Stimulated activated CD4-positive, alpha-beta T cell treated with anti-CD3 and anti-CD28 coated beads, Interleukin-1b, Interleukin-23, amount 100 ng/mL, for 24 hours (primary cell): Measurements from ENCODE around the gene TBC1D22A.

Experiments used
- DNase-seq, 4 experiments: peaks; one replicate each; pipeline ENCODE4 v3.0.0-alpha.2; 2020; ENCODE audit warnings: low read depth in 4 of 4, low spot score in 1 of 4

Gene TBC1D22A

DNA sequence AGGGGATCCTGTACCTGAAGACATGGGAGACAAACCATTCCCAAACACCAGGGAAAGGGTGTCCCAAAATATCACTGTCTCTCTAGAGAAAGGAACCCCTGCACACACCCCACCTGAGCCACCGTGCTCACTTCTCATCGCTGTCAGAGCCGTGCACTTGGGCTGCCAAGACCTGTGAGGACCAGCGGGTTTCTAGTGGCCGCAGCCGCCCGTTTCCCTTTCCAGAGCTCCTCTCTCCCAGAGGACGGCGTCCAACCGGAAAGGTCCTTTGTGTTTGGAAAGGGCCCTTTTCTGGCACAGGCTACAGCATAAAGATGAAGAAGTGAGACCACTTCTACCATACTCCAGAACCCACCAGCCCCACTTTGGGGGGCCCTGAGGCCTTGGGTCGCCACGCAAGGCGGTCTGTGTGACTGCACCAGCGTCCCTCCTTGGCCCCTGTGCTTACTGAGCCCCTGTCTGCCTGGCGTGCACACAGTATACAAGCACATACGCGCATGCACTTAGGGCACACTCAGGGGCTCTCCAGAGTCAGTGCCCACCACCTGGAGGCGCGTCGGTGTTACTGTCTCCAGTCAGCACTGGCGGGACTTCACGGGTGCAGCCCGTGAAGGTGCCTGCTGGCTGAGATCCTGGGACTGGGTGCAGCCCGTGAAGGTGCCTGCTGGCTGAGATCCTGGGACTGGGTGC, 381.8 kb downstream of the TBC1D22A start:
- DNase-seq = no peak

GRCh38 chr22:47144791-47145425, 382.5 kb downstream of the TBC1D22A start:
- no peak for DNase-seq

- DNase-seq = no peak
Observed at GRCh38 chr22:47145883-47146282, 383.4 kb downstream of the TBC1D22A start.

GRCh38 chr22:47146391-47146790, 383.9 kb downstream of the TBC1D22A start:
- DNase-seq = no peak

GRCh38 chr22:47146941-47147340, 384.5 kb downstream of the TBC1D22A start:
- no peak for DNase-seq

DNA sequence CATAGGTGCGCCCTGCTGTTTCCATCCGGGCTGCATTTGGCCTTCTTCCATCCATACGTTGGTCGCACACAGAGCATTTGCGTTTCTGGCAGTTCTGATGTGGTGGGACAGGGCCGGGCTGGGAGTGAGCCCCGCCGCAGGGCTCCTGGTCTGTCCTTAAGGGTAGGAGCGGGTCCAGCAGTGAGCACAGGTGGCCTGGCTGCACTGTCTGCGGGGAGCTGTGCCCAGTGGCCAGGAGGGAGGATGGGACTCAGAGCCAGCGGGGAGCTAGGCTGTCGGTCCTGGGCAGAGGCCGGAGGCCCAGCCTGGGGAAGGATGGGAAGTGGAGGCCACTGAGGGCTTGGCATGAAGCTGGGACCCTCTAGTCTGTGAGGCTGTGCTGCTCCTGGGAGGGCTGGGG, 385.1 kb downstream of the TBC1D22A start:
- no peak for DNase-seq

GRCh38 chr22:47148510-47148909, 386.1 kb downstream of the TBC1D22A start:
- DNase-seq = no peak

DNA sequence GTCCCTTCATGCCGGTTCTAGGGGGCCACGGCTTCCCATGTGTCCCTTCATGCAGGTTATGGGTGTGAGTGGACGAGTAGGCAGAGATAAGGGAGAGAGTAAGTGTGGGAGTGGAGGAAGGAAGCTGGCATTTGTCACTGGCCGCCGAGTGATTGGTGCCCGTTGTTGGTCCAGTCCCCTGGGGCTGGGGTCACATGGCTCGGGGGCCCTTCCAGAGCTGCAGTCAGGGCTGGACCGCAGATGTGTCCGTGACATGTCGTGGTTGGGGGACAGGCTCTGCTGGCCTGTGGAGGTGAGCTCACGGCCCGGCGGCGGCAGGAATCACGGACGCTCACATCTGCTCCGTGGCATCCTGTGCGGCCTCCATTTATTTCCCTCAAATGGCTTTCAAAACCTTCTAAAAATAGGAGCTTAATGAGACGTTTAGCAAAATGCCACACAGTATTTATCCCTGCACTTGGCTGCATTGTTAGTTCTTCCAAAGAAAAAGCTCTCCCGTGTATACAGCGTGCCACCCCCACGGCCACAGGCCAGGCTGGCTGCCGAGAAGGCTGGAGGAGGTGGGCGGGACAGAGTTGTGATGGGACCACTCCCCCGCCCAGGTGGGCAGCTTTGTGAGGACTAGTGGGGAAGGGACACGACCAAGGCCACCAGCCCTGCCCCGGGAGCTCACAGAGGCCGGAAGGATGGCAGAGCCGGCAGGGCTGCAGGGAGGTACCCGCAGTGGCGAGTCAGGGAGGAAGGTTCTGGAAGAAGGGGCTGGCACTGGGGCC, 386.7 kb downstream of the TBC1D22A start:
- no peak for DNase-seq

GRCh38 chr22:47149976-47150375, 387.5 kb downstream of the TBC1D22A start:
- DNase-seq = no peak

DNA sequence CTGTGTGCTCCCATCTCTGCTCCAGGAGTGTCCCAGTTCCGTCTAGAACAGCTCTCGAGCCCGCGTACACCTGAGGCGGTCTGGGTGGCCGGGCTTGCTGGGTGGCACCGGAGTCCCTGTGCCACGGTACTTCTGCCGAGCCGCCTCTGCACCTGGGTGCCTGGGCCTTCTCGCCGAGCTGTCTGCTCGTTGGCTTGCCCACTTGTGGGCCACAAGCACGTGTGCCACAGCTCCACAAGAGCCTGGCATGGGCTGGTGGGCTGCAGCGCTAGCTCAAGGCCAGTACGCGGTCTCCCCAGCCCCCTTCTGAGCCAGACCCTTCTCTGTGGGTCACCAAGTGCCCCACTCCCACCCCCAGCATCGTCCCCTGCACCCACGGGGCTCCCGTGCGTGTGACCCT, 388.0 kb downstream of the TBC1D22A start:
- DNase-seq = no peak

GRCh38 chr22:47151064-47151463, 388.6 kb downstream of the TBC1D22A start:
- DNase-seq = no peak

GRCh38 chr22:47151490-47151889, 389.0 kb downstream of the TBC1D22A start:
- DNase-seq = no peak

- no peak for DNase-seq
Observed at GRCh38 chr22:47152236-47152635, 389.8 kb downstream of the TBC1D22A start.

DNA sequence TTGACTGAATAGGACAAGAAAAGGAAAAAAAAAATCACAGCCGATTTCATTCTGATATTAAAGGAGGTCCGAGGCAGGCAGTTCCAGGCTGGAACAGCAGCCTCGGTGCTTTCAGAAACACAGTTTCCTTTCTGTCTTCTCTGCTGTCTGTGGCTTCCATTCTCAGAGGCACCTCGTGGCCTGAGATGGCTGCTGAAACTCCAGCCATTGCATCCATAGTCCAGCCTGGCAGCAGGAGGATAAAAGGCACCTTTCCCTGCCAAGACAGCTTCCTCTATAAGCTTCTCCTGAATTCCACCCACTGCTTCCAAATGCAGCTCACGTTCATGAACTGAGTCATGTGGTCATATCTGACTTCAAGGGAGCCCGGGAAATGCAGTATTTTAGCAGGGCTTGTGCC, 390.5 kb downstream of the TBC1D22A start:
- no peak for DNase-seq

DNA sequence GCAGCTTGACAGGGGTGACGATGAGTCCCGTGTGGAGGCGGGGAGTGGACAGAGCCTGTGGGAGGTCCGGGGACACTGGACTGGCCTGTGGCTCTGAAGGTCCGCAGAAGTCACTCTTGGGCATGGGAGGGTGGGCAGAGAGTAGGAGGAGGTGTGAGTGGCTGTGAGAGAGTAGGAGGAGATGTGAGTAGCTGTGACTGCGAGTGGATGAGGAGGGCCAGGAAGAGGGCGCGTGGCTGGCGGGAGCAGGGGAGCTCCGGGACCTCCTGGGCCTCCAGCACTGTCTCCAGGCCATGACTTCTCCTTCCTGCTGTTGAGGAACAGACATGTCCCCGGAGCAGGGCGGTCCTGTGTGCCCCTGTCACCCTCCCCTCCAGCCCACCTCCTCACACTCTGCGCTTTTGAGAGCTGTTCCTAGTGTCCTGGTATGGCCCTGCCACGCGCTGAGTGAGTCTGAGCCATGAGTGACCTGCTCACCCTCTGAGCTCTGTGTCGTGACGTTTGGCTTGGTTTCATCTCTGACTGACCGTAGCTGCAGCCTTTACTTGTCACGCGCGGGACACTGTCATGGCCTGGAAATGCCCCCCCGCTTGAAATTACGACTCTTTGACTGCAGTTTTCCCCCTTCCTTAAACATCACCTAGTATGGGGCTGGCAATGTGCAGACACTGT, 391.5 kb downstream of the TBC1D22A start:
- no peak for DNase-seq

DNA sequence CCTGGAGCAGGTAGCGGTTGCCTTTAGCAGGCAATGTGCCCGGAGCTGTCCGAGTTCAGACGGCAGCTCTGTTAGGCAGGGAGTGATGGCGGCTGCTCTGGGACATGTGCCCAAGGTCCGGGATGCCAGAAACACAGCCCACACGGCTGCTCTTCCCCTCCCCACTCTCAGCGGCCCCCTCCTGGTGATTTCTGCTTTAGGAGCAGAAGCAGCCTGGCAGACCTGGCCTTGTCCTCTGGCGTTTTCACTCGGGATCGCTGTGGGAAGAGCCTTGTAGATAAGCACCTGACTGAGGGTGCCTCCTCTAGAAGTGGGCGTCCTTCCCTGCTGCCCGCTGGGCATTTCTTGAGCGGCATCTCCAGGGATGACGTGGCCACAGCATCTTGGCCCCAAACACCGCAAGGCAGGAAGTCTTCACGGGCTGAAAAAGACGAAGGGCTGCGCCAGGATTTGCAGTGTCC, 392.2 kb downstream of the TBC1D22A start:
- DNase-seq = no peak

DNA sequence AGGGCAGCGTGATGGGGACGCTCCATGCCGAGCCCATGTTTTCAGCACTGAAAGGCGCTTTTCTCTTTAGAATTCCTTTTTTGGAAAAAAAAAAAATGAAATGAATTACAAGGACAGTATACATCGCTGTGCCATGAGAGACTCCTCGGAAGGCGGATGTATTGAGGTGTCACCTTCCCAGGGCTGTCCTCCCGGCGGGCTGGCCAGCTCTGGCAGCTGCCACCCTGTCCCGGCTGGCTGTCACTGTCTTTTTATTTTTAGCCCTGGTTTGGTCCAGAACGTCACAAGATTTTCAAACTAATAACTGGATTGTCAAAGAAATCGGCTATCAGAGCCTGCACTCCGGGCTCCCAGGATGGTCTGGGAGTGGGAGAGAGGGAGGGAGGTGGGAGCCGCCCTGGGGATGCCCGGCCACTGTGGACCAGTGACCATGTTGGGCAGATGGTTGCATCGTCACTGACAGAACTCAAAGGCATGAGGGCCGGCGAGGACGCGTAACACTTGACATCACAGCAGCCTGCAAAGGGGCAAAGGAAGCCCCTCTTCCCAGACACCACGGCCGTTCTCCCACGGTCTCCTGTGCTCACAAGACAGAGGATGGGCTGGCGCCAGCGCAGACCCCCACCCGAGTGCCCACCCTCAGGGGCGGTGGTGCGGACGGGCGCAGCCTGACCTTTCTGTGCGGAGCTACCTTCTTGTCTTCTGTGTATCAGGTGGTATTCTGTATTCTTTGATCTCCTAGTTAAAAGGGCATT, 392.9 kb downstream of the TBC1D22A start:
- DNase-seq = no peak

DNA sequence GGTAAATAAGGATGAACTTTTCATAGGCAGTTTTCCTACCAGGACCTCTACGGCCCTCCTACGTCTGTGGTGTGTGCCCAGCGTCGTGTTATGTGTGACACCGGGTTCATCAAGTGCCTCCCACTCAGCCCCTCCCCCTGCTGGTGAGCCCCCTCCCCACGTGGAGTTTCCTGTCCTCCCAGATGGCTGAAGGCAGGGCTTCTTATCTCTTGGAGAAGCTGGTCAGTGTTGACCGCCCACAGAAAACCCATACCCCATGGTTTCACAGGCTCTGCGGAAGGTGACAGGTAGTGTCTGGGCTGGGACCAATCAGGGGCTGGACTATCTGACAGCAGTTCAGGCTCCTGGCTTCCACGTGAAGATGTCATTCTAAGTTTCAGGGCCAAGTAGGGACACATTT, 393.5 kb downstream of the TBC1D22A start:
- DNase-seq = no peak

DNA sequence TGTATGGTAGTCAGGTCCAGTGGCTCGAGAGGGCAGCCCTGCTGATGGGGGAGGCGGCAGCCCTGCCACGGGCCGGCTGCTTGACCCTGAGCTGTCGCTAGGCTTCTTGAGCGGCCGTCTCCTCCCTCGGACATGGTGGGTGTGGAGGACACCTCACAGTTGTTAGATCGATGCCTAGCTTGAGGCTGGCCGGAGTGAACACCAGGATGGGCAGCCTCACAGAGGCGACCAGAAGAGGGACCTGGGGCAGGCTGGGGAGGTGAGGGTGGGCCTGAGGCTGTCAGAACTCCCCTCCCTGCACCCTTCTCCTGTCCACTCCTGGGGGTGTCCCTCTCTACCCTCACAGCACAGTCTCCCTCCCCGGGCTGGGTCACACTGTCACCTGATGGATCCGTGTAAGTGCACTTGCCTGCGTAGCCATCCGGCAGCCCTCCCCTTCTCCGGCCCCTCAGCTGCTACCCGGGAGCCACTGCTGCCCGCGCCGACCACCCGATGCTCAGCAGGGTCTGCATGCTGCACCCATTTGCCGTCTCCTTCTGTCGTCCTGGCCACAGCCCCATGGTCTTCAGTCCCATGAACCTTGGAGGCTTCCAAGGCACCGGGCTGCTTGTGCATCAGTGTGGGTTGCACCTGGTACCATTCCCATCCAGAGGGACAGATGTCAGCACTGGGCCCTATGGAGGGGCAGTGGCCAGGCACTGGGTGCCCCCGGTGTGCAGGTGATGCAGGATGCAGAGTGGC, 394.1 kb downstream of the TBC1D22A start:
- DNase-seq = no peak

DNA sequence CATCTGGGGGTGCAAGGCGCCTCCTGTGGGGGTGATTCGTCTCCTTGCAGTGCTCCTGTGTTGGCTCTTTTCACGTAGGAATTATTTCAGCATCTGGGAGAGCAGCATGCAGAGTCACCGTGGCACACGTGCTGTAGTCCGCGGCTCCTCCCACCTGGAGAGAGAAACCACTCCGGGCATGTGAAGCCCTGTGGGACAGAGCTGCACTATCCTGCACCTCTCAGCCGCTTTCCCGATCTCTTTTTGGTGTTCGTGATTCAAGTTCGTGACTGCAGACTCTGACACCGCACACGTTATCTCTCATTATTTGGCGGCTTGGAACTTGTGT, 394.6 kb downstream of the TBC1D22A start:
- no peak for DNase-seq
